GM18526 (cell line): Measurements from ENCODE around the gene CDK5.

Experiments
- POLR2A ChIP-seq: IDR thresholded peaks from 3 replicates; pipeline ENCODE4 v1.6.1; 2011; ENCODE audit not compliant: insufficient read length; ENCODE audit errors: extremely low read depth

Gene CDK5

DNA sequence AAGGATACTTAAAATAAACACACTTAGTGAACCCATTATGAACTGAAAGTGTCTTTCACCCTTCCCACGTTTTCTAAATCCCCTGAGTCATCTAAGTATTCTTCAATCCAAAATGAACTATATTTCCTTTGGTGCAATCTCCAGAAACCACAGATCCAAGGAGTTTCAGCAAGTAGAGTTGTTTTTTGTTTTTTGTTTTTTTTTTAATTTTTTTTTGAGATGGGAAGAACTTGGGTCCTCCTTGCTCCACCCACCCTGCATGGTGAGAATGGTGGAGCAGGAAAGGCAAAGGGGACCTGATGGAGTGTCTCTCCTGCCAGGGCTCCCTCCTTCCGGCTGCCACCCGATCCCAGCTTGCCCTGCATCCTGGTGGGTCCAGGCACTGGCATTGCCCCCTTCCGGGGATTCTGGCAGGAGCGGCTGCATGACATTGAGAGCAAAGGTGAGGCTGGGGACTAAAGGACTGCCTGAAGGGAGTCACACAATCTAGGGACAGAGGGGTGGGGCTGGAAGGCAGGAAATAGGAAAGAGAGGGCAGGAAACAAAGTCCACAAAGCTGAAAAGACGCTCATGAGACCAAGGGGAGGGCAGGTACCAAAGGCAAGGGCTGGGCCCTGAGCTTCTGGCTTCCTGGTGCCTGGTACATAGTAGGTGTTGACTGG is 45.5 kb downstream of the CDK5 start:
- no peak for TF ChIP-seq POLR2A

DNA sequence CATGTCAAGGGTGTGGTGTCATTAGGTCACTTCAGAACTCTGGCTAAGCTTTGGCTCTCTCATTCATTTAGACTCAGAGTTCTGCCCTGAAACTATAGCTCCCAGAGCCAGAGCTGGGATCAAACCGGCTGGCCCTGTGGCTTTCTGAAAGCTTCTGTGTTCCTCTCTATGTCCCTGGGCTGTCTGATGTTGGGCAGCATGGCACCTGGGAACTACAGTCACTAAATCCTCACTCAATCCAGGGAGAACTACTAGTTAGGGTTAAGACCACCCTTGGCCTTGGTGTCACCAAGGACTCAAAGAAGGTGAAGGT is 46.6 kb downstream of the CDK5 start:
- TF ChIP-seq POLR2A, result no peak

DNA sequence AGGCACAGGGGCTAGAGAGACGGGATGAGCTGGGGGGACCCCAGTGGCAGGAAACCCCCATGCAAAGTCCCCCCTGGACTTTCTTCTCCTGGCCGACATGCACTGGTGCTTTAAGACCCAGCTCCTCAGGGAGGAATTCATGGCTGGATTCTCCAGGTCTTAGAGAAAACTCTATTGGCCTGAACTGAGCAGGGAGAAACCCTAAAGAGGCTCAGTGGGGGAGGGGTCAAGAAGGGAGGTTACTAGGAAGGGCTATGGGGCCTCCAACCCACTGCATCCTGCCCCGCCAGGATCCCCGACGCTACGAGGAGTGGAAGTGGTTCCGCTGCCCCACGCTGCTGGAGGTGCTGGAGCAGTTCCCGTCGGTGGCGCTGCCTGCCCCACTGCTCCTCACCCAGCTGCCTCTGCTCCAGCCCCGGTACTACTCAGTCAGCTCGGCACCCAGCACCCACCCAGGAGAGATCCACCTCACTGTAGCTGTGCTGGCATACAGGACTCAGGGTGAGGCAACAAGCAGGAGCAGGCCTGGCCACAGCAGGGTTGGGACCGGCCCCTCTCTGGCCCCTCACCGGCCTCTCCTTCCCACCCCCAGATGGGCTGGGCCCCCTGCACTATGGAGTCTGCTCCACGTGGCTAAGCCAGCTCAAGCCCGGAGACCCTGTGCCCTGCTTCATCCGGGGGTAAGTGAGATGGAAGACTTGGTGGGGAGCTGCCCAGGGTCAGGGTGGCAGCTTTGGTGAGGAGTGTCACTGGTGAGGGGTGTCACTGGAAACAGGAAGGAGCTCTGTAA is 47.2 kb downstream of the CDK5 start:
- no peak for TF ChIP-seq POLR2A

DNA sequence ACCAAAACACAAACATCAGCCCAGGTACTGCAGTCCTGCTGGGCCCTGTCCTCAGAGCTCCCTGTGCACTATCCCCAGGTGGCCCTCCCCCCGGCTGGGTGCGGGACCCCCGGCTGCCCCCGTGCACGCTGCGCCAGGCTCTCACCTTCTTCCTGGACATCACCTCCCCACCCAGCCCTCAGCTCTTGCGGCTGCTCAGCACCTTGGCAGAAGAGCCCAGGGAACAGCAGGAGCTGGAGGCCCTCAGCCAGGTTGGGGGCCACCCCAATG is 47.7 kb downstream of the CDK5 start:
- no peak for TF ChIP-seq POLR2A

DNA sequence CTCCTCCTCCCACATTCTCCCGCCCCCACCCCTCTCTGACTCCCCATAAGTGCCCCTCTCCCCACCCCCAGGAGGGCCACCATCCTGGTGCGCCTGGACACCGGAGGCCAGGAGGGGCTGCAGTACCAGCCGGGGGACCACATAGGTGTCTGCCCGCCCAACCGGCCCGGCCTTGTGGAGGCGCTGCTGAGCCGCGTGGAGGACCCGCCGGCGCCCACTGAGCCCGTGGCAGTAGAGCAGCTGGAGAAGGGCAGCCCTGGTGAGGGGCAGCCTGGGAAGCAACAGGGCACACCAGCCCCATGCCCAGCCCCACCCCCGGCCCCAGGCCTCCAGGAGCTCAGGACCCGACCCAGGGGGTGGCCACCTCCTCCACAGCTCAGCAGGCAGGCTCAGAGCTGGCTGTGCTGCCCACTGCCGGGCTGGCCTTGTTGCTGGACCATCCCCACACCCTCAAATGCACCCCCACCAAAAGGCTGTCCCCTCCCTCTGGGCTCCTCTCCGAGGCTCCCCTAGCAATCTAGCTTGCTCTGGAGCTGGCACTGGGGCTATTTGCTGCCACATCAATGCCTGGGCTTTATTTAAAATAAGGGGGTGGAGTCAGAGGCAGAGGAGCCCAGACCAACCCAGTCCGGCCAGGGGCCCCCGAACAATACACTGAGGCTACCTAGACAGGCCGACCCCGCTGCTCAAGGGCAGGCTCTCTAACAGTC is 48.2 kb downstream of the CDK5 start:
- no peak for TF ChIP-seq POLR2A

DNA sequence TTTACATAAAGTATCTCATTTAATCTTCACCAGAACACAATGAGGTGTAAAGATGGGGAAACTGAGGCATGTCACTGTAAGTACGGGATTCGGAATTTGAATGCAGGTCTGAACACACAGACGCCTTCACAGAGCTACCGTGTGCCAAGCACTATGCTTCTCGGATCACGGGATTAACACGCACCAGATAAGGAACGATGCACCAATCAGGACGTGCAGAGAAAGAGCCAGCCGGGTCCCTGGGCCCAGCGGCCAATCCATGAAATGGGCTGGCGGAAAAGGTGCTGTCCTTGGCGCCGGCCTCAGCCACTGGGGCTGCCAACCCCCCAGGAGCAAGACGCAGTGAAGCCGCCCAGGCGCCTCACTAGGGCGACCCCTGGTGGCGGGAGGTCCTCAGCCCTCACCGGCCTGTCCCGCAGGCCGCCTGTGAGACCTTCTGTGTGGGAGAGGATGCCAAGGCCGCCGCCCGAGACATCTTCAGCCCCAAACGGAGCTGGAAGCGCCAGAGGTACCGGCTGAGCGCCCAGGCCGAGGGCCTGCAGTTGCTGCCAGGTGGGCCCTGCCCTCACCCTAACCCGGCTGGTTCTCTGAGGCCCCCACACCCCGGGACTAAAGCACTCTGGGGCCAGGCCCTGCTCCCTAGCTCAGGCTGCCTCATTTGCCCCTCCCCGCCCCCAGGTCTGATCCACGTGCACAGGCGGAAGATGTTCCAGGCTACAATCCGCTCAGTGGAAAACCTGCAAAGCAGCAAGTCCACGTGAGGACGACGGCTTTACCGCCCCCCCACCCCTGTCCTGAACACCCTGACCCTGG is 49.0 kb downstream of the CDK5 start:
- no peak for TF ChIP-seq POLR2A

DNA sequence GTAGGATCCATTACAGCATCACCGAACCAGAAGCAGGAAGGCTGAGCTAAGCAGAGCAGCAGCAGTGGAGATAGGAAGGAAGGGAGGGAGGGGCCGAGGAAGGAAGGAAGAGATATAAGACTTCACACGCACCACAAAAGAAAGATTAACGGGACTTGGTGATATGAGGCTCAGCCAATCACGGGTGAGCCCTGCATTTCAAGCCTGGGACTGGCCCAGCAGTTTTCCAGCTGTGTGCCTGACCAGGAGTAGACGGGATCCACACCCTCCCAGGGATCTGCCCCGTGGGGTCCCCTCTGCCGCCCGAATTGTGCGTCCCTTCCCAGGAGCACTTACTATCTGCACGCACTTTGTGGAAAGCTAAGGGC is 49.6 kb downstream of the CDK5 start:
- no peak for TF ChIP-seq POLR2A

DNA sequence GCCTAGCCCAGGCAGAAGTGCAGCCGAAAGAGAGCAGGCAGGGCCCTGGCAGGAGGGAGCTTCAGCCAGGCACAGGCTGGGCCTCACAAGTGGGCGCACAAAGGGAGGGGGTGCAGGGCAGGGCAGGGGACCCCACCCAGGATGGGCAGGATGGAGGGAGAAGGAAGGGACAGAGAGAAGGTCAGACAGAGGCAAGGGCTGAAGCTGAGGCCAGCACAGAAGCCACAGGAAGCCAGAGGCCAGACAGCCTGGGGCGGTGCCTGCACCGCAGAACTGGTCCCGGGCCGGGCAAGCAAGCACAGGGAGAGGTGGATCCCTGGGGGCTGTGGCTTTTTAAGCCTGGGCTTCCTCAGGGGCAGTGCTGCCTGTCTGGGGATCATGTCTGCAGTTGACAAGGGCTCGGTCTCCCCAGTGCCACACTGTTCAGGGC is 50.2 kb downstream of the CDK5 start:
- no peak for TF ChIP-seq POLR2A

DNA sequence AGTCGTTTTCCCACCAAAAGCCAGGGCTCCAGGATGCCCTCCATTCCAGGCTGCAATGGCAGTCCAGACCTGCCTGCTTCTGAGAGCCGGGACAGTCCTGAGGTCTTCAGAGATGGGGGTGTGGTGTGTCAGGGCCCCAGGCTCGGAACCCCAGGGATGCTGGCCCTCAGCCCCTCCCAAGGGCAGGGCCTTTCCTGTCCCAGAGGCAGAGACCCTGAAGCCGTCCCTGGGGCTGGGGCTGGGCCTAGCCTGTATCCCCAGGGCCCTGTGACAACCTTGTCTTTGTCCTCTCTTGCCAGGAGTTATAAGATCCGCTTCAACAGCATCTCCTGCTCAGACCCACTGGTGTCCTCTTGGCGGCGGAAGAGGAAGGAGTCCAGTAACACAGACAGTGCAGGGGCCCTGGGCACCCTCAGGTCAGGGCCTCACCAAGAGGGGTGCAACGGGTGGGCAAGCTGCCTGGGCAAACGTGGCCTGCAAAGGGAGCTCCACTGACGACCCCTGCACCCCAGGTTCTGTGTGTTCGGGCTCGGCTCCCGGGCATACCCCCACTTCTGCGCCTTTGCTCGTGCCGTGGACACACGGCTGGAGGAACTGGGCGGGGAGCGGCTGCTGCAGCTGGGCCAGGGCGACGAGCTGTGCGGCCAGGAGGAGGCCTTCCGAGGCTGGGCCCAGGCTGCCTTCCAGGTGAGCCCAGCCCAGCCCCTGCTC is 51.0 kb downstream of the CDK5 start:
- no peak for TF ChIP-seq POLR2A

DNA sequence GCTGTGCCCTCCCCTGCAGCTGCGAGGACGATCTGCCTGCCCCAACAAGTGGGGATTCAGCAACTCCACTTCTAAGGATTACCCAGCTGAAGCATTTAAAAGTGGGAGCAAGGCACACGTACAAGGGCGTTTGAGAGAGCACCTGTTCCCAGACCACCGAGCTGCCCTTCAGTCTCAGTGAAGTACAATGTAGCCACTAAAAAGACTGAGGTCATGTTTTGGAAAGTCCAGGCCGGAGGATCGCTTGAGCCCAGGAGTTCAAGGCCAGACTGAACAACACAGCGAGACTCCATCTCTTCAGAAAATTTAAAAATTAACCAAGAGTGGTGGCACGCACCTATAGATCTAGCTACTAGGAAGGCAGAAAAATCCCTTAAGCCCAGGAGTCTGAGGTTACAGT is 52.1 kb downstream of the CDK5 start:
- no peak for TF ChIP-seq POLR2A
